Mesenchymal stem cell (in vitro differentiated cells and primary cell): ENCODE measurements around the gene THAP6.
A peak's percentile ranks its signal among the peaks of the same experiment; 100 is the strongest.

Experiments
- DNase-seq: peaks from one replicate; pipeline ENCODE4 v3.0.0-alpha.2; 2013
- H2AFZ ChIP-seq: one replicate; pipeline ENCODE4 v1.6.1; 2013; ENCODE audit warnings: low read depth, mild to moderate bottlenecking, control low read depth, inconsistent platforms, low read length, moderate library complexity
- H2AK5ac ChIP-seq: 2 replicates; pipeline ENCODE4 v1.6.1; 2013; ENCODE audit warnings: low read length, moderate library complexity, mild to moderate bottlenecking, inconsistent platforms; ENCODE audit not compliant: severe bottlenecking
- H2BK120ac ChIP-seq: one replicate; pipeline ENCODE4 v1.6.1; 2013; ENCODE audit warnings: low read depth, mild to moderate bottlenecking, inconsistent platforms, low read length, moderate library complexity
- H2BK12ac ChIP-seq, 2 experiments: one replicate each; pipeline ENCODE4 v1.6.1; 2013; ENCODE audit warnings: inconsistent platforms in 2 of 2, low read length in 2 of 2, mild to moderate bottlenecking in 2 of 2, moderate library complexity in 2 of 2, control low read depth in 1 of 2
- H2BK15ac ChIP-seq: one replicate; pipeline ENCODE4 v1.6.1; 2013; ENCODE audit warnings: mild to moderate bottlenecking, low read depth, inconsistent platforms; ENCODE audit not compliant: poor library complexity, severe bottlenecking
- H2BK5ac ChIP-seq: 2 replicates; pipeline ENCODE4 v1.6.1; 2013; ENCODE audit warnings: low read depth, mild to moderate bottlenecking, low read length, control low read depth, inconsistent platforms; ENCODE audit not compliant: poor library complexity, severe bottlenecking
- H3K14ac ChIP-seq, 2 experiments: one replicate each; pipeline ENCODE4 v1.6.1; 2013; ENCODE audit warnings: inconsistent platforms in 2 of 2, low read length in 2 of 2, control low read depth in 1 of 2, mild to moderate bottlenecking in 1 of 2, moderate library complexity in 1 of 2
- H3K18ac ChIP-seq, 2 experiments: one replicate each; pipeline ENCODE4 v1.6.1; 2013; ENCODE audit warnings: inconsistent platforms in 2 of 2, low read length in 2 of 2, control low read depth in 1 of 2, low read depth in 1 of 2, mild to moderate bottlenecking in 1 of 2
- H3K23ac ChIP-seq, 2 experiments: one replicate each; pipeline ENCODE4 v1.6.1; 2013; ENCODE audit warnings: inconsistent platforms in 2 of 2, low read length in 2 of 2, mild to moderate bottlenecking in 2 of 2, moderate library complexity in 2 of 2, control low read depth in 1 of 2
- H3K27ac ChIP-seq: 2 replicates; pipeline ENCODE4 v1.5.1; 2013; ENCODE audit warnings: mild to moderate bottlenecking, moderate library complexity, low read length, control low read depth, inconsistent platforms; ENCODE audit not compliant: poor library complexity, severe bottlenecking
- H3K27me3 ChIP-seq, 2 experiments: 2 replicates each; pipeline versions ENCODE4 v1.6.1 to v1.7.0; 2013; ENCODE audit warnings: low read length in 2 of 2, mild to moderate bottlenecking in 2 of 2, moderate library complexity in 2 of 2, control low read depth in 1 of 2, inconsistent platforms in 1 of 2; ENCODE audit not compliant: control insufficient read depth in 1 of 2, insufficient read depth in 1 of 2
- H3K36me3 ChIP-seq, 2 experiments: 2 replicates each; pipeline versions ENCODE4 v1.6.1 to v1.7.0; 2013; ENCODE audit warnings: low read length in 2 of 2, control low read depth in 1 of 2, inconsistent platforms in 1 of 2, low read depth in 1 of 2, mild to moderate bottlenecking in 1 of 2; ENCODE audit not compliant: insufficient read depth in 2 of 2, control insufficient read depth in 1 of 2
- H3K4ac ChIP-seq, 2 experiments: one replicate each; pipeline ENCODE4 v1.6.1; 2013; ENCODE audit warnings: inconsistent platforms in 2 of 2, low read length in 2 of 2, mild to moderate bottlenecking in 2 of 2, moderate library complexity in 2 of 2, control low read depth in 1 of 2, low read depth in 1 of 2
- H3K4me1 ChIP-seq: 2 replicates; pipeline ENCODE4 v1.6.1; 2013; ENCODE audit warnings: low read depth, low read length, control low read depth; ENCODE audit not compliant: control insufficient read depth, insufficient read depth
- H3K4me2 ChIP-seq: 2 replicates; pipeline ENCODE4 v1.6.1; 2013; ENCODE audit warnings: low read length, mild to moderate bottlenecking, inconsistent platforms; ENCODE audit not compliant: poor library complexity, severe bottlenecking
- H3K4me3 ChIP-seq, 2 experiments: 2 replicates each; pipeline versions ENCODE4 v1.5.1 to v1.7.0; 2013; ENCODE audit warnings: low read length in 2 of 2, mild to moderate bottlenecking in 2 of 2, control low read depth in 1 of 2, low read depth in 1 of 2; ENCODE audit not compliant: insufficient read depth in 1 of 2
- H3K79me1 ChIP-seq: replicated peaks from 2 replicates; pipeline ENCODE4 v1.6.1; 2013; ENCODE audit warnings: mild to moderate bottlenecking, control low read depth, low read length, inconsistent platforms; ENCODE audit not compliant: poor library complexity, severe bottlenecking
- H3K9ac ChIP-seq: 2 replicates; pipeline ENCODE4 v1.7.0; 2013; ENCODE audit warnings: mild to moderate bottlenecking, low read length, moderate library complexity
- H3K9me3 ChIP-seq: 2 replicates; pipeline ENCODE4 v1.7.0; 2013; ENCODE audit warnings: mild to moderate bottlenecking, low read length; ENCODE audit not compliant: control insufficient read depth
- H4K8ac ChIP-seq: one replicate; pipeline ENCODE4 v1.6.1; 2013; ENCODE audit warnings: inconsistent platforms, mild to moderate bottlenecking, low read length, moderate library complexity
- H4K91ac ChIP-seq: one replicate; pipeline ENCODE4 v1.6.1; 2013; ENCODE audit warnings: mild to moderate bottlenecking, low read length, inconsistent platforms
- WGBS: methylation state at CpG from one replicate; pipeline ENCODE4 v1.1.7; 2013; ENCODE audit warnings: mixed read lengths; 5-methylcytosine and 5-hydroxymethylcytosine counted together

The THAP6 gene

DNA sequence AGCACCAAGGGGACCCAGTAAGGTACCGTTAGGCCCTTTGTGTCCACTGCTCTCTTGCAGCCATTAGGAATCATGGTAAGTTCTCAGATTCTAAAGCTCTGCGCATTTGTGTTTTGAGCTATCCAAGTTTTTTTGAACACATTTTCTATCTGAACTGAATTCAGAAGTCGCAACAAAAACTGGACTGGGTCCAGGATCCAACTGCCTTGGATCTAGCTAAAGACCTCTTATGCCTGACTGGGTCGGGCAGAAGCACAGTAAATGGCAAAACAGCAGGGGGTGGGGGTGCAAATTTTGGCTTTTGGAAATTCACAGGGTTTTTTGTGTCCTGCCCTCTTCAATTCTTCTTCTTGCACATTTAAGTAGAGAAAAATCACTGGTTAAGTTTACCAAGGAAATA, 30.1 kb upstream of the THAP6 start:
- Histone ChIP-seq H3K4me1 (no peaks in the 10 kb centered on the region), H3K4ac (no peak overlapping the region), H3K9me3 (no peaks in the 10 kb centered on the region), H2AFZ (no peak overlapping the region), H4K8ac (no peak overlapping the region), H2BK12ac (no peak overlapping the region), H3K14ac (no peak overlapping the region), H3K79me1 (peaks cover 10% of the 10 kb centered on the region), H2AK5ac (no peak overlapping the region), H3K23ac (no peak overlapping the region), H3K9ac (no peak overlapping the region), H2BK120ac (no peak overlapping the region), H4K91ac (no peak overlapping the region), H3K27me3 (no peaks in the 10 kb centered on the region), H3K36me3 (peaks cover 11 to 88% of the 10 kb centered on the region in 2 experiments), H3K27ac (no peak overlapping the region), H2BK5ac (no peak overlapping the region), H3K4me3 (no peak overlapping the region), H3K4me2 (no peak overlapping the region), H2BK15ac (no peak overlapping the region), H3K18ac (no peak overlapping the region)
- 88% methylated on average over 4 of the region's 4 CpGs for WGBS
- DNase-seq: no peak

DNA sequence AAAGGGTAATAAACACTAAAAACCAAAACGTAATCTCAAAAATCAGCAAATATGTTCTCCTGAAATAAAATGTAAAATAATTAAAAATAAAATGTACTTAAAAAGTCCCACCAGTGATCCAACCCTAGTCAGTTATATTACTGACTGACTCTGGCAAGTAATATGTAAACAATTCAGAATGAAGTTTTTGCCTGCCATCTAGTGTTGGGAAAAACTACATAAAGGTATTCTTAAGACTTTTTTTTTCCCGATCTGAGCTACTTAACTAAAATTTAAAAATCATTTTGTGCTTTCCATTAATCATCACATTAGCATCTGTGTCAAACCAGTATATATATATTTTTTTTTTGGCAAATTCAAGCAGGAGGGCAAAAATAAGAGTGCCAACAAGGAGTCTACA, 24.1 kb upstream of the THAP6 start:
- no CpG with 5 or more reads among the region's 2 CpGs for WGBS

DNA sequence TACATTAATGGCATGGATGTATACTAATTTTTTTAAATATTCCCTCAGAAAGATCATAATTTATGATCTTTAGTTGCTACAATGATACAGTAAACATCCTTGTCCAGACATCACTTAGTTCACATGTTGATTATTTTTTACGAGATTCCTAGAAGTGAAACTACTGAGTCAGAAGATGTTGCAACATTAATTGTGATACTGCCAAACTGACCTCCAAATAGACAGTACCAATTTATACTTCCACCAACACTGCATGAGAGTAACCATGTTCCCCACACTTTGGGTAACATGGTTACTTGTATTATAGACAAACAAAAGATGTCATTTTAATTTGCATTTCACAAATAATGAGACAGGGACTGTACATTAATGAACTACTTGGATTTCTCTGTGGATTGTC, 19.7 kb upstream of the THAP6 start:
- H3K4ac ChIP-seq: no peak overlapping the region
- H3K14ac ChIP-seq: no peak overlapping the region
- no peak overlapping the region for H3K4me2 ChIP-seq
- H2BK12ac ChIP-seq: no peak overlapping the region
- peaks cover 7% of the 10 kb centered on the region for H3K9me3 ChIP-seq
- H3K4me1 ChIP-seq: no peaks in the 10 kb centered on the region
- WGBS: no CpG with 5 or more reads among the region's 1 CpG
- H3K36me3 ChIP-seq: peaks cover 0 to 62% of the 10 kb centered on the region in 2 experiments
- H3K27me3 ChIP-seq: no peaks in the 10 kb centered on the region
- H2BK120ac ChIP-seq: no peak overlapping the region
- no peak overlapping the region for H2AK5ac ChIP-seq
- no peak overlapping the region for H3K23ac ChIP-seq
- no peak overlapping the region for H4K91ac ChIP-seq
- no peak overlapping the region for H2AFZ ChIP-seq
- no peak overlapping the region for H3K27ac ChIP-seq
- H2BK15ac ChIP-seq: no peak overlapping the region
- no peak overlapping the region for H2BK5ac ChIP-seq
- DNase-seq: peak; percentile 85
- H3K18ac ChIP-seq: no peak overlapping the region
- H3K79me1 ChIP-seq: peaks cover 10% of the 10 kb centered on the region
- no peak overlapping the region for H3K4me3 ChIP-seq
- peak overlapping the region; percentile 33 for H3K9ac ChIP-seq
- H4K8ac ChIP-seq: no peak overlapping the region

More for the DNA sequence above, 24.1 kb upstream of the THAP6 start:
- Histone ChIP-seq H2BK5ac (no peak overlapping the region), H4K91ac (no peak overlapping the region), H3K14ac (no peak overlapping the region), H3K4me1 (no peaks in the 10 kb centered on the region), H3K36me3 (peaks cover 3 to 71% of the 10 kb centered on the region in 2 experiments), H2BK15ac (no peak overlapping the region), H3K9me3 (no peaks in the 10 kb centered on the region), H2AK5ac (no peak overlapping the region), H4K8ac (no peak overlapping the region), H2BK120ac (no peak overlapping the region), H3K9ac (no peak overlapping the region), H3K79me1 (peaks cover 10% of the 10 kb centered on the region), H3K4me3 (no peak overlapping the region), H3K23ac (no peak overlapping the region), H3K18ac (no peak overlapping the region), H3K27me3 (no peaks in the 10 kb centered on the region), H3K4me2 (no peak overlapping the region), H3K27ac (no peak overlapping the region), H3K4ac (no peak overlapping the region), H2AFZ (no peak overlapping the region), H2BK12ac (no peak overlapping the region)
- peak; percentile 61 for DNase-seq

DNA sequence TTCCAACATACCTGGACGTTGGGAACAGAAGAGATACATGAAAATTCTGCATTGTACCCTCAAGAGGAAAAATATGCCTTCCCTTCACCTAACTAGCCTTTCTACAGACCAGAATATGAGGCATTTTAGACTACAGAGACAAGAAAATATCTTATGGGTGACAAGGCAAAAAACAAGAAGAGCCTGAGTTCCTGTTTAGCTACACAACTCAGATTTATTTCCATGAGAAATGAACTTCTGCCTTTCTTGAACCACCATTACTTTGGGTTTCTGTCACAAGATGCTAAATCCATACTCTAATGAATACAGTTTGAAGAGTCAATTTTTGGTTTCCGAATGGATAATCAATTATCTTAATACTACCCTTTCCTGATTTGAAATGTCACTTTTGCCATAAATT, 18.8 kb upstream of the THAP6 start:
- Histone ChIP-seq H3K27me3 (no peaks in the 10 kb centered on the region), H2BK12ac (no peak overlapping the region), H2AFZ (no peak overlapping the region), H2BK120ac (no peak overlapping the region), H3K36me3 (peaks cover 2 to 62% of the 10 kb centered on the region in 2 experiments), H3K4me1 (no peaks in the 10 kb centered on the region), H3K4me2 (no peak overlapping the region), H3K9ac (no peak overlapping the region), H3K9me3 (peaks cover 12% of the 10 kb centered on the region), H3K4ac (no peak overlapping the region), H2BK5ac (no peak overlapping the region), H2AK5ac (no peak overlapping the region), H3K14ac (no peak overlapping the region), H3K18ac (no peak overlapping the region), H3K79me1 (peaks cover 7% of the 10 kb centered on the region), H3K4me3 (no peak overlapping the region), H3K23ac (no peak overlapping the region), H2BK15ac (no peak overlapping the region), H4K91ac (no peak overlapping the region), H3K27ac (no peak overlapping the region), H4K8ac (no peak overlapping the region)
- no peak for DNase-seq
- 100% methylated on average over 1 of the region's 2 CpGs for WGBS
